Kidney glomerular epithelial cell (primary cell): ENCODE measurements around the gene SLC47A2.
"Not testable (repeated sequence)": the region's sequence is repeated elsewhere in the genome, so short reads cannot be mapped to it uniquely, and the experiment has no call there.

Experiments used
- DNase-seq: peaks from one replicate; lab custom pipeline; 2025; lab: John Stamatoyannopoulos, UW

Gene SLC47A2

GRCh38 chr17:19706791-19707727 lies 9.3 kb downstream of the SLC47A2 start:
- no peak for DNase-seq

DNA sequence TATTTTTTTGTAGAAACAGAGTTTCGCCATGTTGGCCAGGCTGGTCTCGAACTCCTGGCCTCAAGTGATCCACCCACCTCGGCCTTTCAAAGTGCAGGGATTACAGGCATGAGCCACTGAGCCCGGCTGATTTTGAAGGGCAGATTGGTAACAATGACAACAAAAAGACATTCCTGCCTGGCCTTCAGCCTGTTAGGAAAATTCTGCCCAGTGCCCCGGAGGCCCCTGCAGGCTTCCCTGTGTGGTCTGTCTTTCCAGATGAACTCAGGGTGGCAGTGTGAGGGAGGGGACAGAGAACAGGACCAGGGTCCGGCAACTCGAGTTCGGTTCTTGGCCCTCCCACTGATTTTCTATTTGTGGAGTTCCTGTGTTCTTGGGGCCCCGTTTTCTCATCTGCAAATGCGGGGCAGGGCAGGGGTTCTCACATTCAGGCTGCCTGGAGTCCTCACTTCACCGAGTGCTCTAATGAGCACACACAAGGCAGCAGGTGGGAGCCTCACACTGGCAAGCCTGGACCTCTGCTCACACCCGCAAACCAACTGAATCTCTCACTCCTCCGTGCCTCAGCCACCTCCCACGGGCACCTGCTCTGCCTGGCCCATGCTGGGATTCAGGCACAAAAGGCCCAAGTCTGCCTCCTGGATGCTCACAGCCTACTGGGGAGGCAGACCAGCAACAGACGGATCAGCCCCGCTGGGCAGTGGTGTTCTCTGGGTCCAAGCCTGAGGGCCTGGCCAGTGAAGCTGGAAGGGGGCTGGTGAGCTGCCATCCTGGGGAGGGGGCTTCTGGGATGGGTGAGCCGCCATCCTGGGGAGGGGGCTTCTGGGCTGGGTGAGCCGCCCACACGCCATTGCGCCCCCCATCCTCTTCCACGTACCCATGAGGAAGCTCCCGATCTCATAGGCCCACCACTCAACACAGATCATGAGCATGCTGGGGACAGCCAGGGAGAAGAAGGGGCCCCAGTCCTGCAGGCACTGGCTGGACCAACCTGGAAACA lies 10.3 kb downstream of the SLC47A2 start:
- no peak for DNase-seq

- DNase-seq, result no peak
Observed at GRCh38 chr17:19705201-19705600, 11.2 kb downstream of the SLC47A2 start.

DNA sequence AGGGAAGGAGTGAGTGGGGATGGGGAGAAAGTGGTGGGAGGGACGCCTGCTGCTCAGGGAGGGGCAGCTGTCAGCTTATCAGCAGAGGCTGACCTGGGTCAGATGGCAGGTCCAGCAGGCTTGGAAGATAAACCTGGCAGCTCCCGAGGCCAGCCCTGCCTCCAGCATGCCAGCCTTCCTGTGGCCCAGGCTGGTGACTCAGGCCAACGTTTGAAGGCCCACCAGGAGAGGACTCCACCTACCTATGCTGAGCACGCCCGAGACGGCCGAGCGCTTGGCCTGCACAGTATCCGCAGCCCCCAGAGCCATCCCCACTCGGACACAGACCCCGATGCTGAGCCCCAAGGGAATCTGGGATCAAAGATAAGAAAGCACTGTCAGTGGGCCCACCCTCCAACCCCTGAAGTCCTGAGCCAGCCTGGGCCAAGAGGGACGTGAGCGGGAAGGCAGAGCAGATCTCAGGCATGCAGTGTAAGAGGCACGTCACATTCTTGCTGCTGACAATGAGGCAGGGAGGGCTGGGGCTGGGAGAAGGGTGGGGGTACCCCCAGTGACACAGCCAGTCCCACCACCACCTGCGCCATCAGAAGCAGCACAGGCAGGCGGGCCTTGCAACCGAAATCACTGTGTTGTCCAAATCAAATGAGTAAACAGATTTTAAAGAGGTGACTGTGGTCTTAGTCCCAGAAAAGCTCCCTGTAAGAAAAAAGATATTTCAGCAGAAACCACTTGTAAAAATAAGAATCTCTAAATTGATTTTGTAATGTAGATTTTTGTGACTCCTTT lies 12.4 kb downstream of the SLC47A2 start:
- no peak for DNase-seq

DNA sequence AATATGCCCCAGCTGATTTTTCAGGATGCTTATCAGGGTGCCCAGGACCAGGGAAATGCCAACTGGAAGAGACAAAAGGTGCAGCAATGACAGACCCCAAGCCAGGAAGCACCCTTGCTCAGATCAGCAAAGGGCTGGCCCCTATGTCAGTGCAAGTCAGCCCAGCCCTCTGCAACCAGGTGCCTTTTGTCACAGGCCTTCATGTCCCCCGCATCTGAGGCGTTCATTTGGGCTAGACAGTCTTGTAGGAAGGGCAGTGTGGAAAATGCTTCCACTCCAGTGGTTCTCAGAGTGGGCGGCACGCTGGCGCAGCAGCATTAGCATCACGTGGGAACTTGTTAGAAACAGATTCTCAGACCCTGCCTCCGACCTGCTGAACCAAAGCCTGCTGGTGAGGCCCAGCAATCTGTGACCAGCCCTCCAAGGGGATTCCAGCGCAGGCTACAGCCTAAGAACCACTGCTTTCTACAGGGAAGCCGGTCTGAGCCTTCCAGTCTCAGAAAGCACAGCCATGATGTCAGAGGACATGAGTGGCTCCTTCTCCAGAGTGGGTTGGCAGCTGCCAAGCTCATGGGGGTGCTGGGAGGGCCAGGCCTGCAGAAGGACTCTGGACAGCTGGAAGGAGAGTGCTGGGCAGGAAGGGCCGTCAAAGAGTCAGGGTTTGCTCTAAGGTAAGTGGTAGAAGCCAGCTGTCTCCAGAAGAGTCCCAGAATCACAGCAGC lies 13.1 kb downstream of the SLC47A2 start:
- no peak for DNase-seq

GRCh38 chr17:19702217-19702641 lies 14.2 kb downstream of the SLC47A2 start:
- DNase-seq, result peak; percentile 22

- no peak for DNase-seq
Observed at GRCh38 chr17:19686400-19687090, 29.8 kb downstream of the SLC47A2 start.

GRCh38 chr17:19684909-19685580 lies 31.3 kb downstream of the SLC47A2 start:
- not testable (repeated sequence) for DNase-seq

GRCh38 chr17:19683117-19683516 lies 33.3 kb downstream of the SLC47A2 start:
- DNase-seq, result no peak

DNA sequence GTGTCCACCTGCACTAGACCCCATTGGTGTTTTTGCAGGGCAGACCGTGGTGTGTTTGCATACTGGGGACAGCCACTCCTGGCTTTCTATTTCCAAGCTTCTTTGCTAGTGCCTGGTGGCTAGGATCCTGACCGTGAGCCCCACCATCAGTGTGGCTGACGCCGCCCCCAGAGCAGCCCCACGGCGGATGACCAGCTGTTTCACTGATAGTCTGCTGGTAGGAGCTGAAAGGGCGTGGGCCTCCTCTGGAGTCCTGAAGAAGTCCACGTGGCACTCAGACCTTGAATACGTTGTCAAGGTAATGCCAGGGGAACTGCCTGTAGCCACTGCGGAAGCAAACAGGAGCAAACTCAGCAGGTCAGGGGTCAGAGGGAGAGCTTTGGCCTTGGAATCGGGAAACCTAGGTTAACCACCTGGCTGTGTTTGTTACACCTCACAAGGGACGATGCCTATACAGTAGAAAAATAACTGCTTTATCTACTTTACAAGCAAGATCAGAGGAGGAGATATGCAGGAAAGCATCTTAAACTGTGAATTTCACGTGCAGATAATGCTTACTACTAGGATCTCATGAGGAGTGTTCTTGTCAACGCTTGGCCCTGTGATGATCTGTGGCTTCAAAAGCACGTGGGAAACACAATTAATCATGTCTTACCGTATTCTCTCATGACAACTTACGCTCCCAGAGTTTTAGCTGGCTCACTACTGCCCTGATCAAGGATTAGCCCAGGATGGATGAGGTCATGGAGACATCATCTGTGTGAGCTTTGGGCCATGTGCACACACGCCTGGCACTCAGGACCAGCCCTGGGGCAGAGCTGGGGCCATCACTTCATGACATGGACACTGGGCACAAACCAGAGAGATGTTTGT lies 37.6 kb downstream of the SLC47A2 start:
- DNase-seq, result no peak

DNA sequence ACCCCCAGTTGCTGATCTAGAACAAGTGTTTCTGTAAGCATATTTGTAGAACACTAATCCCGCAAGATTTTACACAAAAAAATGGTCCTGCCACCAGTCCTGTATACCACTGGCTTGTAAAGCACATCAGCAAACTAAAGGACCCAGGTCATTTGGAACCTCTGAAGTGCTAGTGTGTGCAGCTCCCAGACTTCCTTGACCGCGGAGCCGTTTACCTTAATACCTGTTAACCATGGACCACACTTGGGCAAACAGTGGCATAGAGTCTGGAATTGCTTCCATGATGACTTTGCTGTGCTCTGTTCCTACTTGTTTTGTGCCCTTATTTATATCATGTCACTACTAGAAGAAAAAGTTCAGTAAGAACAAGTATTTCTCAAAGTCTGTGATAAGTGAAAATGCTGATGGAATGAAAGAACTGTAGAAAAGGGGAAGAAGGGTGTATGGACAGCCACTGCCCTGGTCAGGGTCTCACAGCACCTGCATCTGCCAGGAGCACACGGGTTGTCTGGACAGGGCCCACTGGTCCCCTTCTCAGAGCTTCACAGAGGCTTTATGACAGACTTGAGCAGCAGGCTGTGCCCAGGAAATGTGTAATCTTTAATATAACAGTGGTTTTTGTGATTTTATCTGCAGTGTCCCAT lies 38.5 kb downstream of the SLC47A2 start:
- no peak for DNase-seq

DNA sequence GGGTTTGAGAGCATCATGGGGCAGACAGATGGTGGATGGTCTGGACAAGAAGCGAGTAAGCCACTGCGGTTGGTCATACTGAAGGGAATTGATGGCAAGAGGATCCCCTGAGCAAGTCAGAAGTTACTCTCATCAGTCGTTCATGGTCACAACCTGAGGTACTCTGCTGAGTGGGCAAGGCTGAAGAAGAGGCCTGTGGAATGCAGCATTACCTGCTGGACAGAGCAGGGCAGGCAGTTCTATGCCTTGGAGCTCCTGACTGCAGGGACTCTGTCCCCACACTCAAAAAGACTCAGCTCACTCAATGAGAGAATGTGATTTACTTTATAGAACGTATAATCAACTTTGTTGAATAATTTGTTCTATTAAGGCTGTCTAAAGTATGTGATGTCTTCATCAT lies 39.5 kb downstream of the SLC47A2 start:
- DNase-seq, result no peak

DNA sequence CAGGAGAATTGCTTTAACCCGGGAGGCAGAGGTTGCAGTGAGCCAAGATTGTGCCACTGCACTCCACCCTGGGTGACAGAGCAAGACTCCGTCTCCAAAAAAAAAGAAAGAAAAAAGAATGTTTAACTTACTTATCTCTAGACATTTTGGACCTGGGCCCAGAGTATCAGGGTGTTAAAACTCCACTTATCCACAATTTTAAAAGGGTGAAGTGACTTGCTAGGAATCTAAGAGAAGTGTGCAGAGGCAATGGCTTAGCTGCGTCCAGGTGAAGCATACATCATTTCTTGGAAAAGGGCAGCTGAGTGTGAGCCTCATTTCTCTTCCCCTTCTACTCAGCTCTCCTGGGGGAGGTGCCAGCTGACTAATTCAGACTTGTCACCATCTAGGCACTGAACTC lies 42.8 kb downstream of the SLC47A2 start:
- DNase-seq, result no peak

- no peak for DNase-seq
Observed at GRCh38 chr17:19672009-19672750, 44.2 kb downstream of the SLC47A2 start.

DNA sequence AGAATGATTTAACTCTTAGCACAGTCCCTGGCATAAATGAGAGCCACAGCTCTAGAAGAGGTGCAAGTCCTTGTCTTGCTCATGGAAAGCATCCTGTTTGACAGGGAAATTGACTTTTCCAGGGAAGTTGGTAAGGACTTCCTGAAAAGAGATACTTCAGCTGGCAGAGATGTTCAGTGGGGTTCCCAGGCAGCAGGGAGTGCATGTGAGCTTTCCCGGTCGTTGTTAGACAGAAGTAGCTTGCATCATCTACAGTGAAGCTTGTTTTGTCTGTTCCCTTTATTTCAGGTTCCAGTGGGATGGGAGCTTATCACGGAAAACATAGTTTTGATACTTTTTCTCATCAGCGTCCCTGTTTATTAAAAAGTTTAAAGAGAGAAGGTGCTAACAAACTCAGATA lies 45.0 kb downstream of the SLC47A2 start:
- DNase-seq, result no peak

GRCh38 chr17:19670908-19671307 lies 45.5 kb downstream of the SLC47A2 start:
- DNase-seq, result no peak

GRCh38 chr17:19669680-19670079 lies 46.7 kb downstream of the SLC47A2 start:
- not testable (repeated sequence) for DNase-seq

DNA sequence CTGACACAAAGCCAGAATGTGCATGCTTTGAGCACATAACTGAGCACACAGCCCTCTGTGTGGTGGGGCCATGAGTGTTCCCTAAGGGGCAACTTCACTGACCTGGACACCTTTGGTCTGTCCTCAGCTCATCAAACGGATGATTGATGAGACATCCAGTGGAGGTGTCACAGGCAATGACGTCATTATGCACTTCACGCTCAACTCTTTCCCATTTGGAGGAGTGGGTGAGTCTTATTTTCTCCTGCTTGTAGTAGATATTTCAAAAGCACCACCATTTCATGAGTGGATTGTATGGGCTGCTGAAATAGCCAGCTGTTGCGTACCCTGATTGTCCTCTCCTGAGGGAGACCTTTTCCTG lies 51.6 kb downstream of the SLC47A2 start:
- DNase-seq, result no peak
